ENCODE measurements around the gene SLC16A8.
A peak's percentile ranks its signal among the peaks of the same experiment; 100 is the strongest.

Gene SLC16A8

DNA sequence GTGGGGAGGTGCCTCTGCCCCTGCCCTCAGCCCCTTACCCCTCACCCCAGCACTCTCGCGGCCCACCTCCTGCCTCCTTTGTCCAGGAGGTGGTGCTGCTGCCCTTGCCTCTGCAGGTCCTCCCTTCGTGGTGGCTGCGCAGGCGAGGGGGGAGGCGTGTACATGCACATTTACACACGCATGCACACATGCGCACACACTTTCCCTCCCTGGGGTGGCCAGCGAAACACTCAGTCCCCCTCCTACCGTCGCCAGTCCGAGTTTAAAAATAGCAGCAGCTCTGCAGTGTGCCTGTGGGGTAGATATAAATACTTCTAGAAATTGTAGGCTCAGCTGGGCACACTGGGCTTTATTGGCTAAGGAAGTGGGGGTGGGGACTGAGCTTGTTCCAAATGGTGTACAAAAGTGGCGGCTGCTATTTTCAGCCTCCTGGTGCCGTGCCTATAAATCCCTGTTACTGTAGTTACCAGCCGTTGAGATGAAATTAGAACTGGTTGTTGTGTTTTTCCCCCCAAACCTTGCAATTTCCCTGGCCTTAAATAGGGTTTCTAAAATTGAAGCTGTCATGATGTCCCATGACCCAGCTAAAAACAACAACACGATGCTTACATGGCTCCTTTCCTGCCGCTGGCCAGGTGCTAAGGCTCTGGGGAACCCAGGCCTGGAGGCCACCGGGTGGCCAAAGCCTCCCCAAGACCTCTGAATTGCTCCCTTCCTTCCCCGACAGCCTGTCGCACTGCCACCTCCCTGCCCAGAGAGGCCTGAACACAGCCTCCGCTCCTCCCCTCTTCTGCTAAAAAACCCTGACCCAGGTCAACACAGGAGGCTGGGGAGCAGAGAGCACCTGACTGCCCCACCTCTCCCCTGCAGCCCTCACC, 14.4 kb downstream of the SLC16A8 start:
- H3K36me3 ChIP-seq (replicated peaks in 1 of 2; ENCODE audit: control insufficient read depth in 2 of 2, insufficient read depth in 2 of 2, low read length in 2 of 2), result peaks cover 26 to 60% of the 10 kb centered on the region in 2 donors

DNA sequence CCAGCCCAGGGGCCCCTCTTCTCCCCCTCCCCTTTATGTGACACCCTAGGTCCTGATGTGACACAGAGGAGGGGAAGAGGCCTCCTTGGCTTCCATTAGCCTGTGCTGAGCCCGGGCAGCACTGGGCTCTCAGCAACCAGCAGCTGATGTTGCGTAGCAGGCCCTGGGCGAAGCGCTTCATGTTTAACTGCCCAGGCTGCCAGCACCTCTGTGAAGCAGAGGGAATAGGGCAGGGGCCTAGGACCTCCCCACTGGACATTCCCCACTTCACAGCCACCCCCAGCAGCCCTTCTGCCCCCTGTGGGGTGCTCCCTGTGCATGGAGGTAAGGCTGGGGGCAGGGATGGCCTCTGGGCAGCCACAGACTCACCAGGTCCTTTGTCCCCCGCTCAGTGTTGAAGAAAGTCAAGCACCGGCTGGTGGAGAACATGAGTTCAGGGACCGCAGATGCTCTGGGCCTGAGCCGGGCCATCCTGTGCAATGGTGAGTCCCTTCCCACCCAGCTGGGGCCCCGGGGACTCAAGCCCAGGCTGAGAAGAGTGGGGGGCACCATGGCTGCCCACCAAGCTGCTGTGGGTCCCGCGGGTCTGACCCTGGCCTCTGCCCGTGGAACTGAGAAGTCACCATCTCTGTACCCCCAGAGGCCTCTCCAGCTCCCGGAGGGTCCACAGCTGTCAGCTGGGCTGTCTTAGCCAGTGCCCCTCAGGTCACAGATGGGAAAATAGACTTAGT, 15.2 kb downstream of the SLC16A8 start:
- Histone ChIP-seq H4K8ac (ENCODE audit: low read depth, low read length) (peak overlapping the region; percentile 59), H3K27me3 (ENCODE audit: control insufficient read depth in 3 of 3, insufficient read depth in 3 of 3, low read depth in 1 of 3, low read length in 3 of 3) (no peaks in the 10 kb centered on the region), H3K4me1 (ENCODE audit: control insufficient read depth in 2 of 2, insufficient read depth in 1 of 2, low read depth in 1 of 2, low read length in 2 of 2) (peaks cover 6 to 9% of the 10 kb centered on the region in 2 donors), H4K91ac (ENCODE audit: low read depth, low read length, poor library complexity) (no peak overlapping the region), H2BK120ac (ENCODE audit: low read depth, low read length) (no peak overlapping the region), H3K27ac (replicated peaks; ENCODE audit: low read length) (no peak overlapping the region), H3K4ac (ENCODE audit: low read length) (no peak overlapping the region), H3K4me2 (ENCODE audit: insufficient read depth, low read length, poor library complexity, severe bottlenecking) (no peak overlapping the region), H3K36me3 (replicated peaks in 1 of 2; ENCODE audit: control insufficient read depth in 2 of 2, insufficient read depth in 2 of 2, low read length in 2 of 2) (peaks cover 25 to 57% of the 10 kb centered on the region in 2 donors), H3K79me1 (ENCODE audit: low read depth, low read length) (peaks cover 1% of the 10 kb centered on the region), H2BK15ac (ENCODE audit: low read length) (peak overlapping the region; percentile 24), H3K4me3 (ENCODE audit: low read length in 2 of 2) (no peak overlapping the region), H3K23ac (ENCODE audit: low read depth, low read length, poor library complexity) (peak overlapping the region; percentile 68), H3K18ac (ENCODE audit: low read length) (no peak overlapping the region), H2BK12ac (ENCODE audit: low read length) (peak overlapping the region; percentile 58), H3K9ac (ENCODE audit: low read depth, low read length, poor library complexity) (no peak overlapping the region), H2AFZ (ENCODE audit: low read length) (no peak overlapping the region), H2AK5ac (ENCODE audit: low read depth, low read length) (peak overlapping the region; percentile 92), H3K9me3 (replicated peaks in 1 of 2; ENCODE audit: control insufficient read depth in 2 of 2, insufficient read depth in 1 of 2, low read depth in 1 of 2, low read length in 2 of 2) (no peaks in the 10 kb centered on the region), H3K14ac (ENCODE audit: low read length) (no peak overlapping the region), H2BK5ac (ENCODE audit: low read length) (peak overlapping the region; percentile 53)
- no peak for DNase-seq (ENCODE audit: low spot score)
- WGBS, 2 donors (ENCODE audit: extremely low coverage in 2 of 2, insufficient read length in 2 of 2, insufficient replicate concordance in 1 of 2), result no CpG with 5 or more reads among the region's 13 CpGs

More for the DNA sequence above, 14.4 kb downstream of the SLC16A8 start:
- peaks cover 6 to 9% of the 10 kb centered on the region in 2 donors for H3K4me1 ChIP-seq (ENCODE audit: control insufficient read depth in 2 of 2, insufficient read depth in 1 of 2, low read depth in 1 of 2, low read length in 2 of 2)
- H3K79me1 ChIP-seq (ENCODE audit: low read depth, low read length), result peaks cover 1% of the 10 kb centered on the region
- H4K8ac ChIP-seq (ENCODE audit: low read depth, low read length), result peak overlapping the region; percentile 59
- H2BK5ac ChIP-seq (ENCODE audit: low read length), result peak overlapping the region; percentile 32
- H3K18ac ChIP-seq (ENCODE audit: low read length), result peak overlapping the region; percentile 77
- H3K4ac ChIP-seq (ENCODE audit: low read length), result no peak overlapping the region
- no peak overlapping the region for H3K14ac ChIP-seq (ENCODE audit: low read length)
- H2AFZ ChIP-seq (ENCODE audit: low read length), result no peak overlapping the region
- no peak overlapping the region for H3K4me3 ChIP-seq (ENCODE audit: low read length in 2 of 2)
- H3K27ac ChIP-seq (replicated peaks; ENCODE audit: low read length), result peak overlapping the region; percentile 17
- H2AK5ac ChIP-seq (ENCODE audit: low read depth, low read length), result peak overlapping the region; percentile 92
- peak overlapping the region; percentile 9 for H3K9ac ChIP-seq (ENCODE audit: low read depth, low read length, poor library complexity)
- no peak for DNase-seq (ENCODE audit: low spot score)
- H3K9me3 ChIP-seq (replicated peaks in 1 of 2; ENCODE audit: control insufficient read depth in 2 of 2, insufficient read depth in 1 of 2, low read depth in 1 of 2, low read length in 2 of 2), result no peaks in the 10 kb centered on the region
- peak overlapping the region; percentile 68 for H3K23ac ChIP-seq (ENCODE audit: low read depth, low read length, poor library complexity)
- no peak overlapping the region for H2BK120ac ChIP-seq (ENCODE audit: low read depth, low read length)
- WGBS, 2 donors (ENCODE audit: extremely low coverage in 2 of 2, insufficient read length in 2 of 2, insufficient replicate concordance in 1 of 2), result no CpG with 5 or more reads among the region's 21 CpGs
- no peak overlapping the region for H2BK12ac ChIP-seq (ENCODE audit: low read length)
- no peak overlapping the region for H4K91ac ChIP-seq (ENCODE audit: low read depth, low read length, poor library complexity)
- H3K4me2 ChIP-seq (ENCODE audit: insufficient read depth, low read length, poor library complexity, severe bottlenecking), result no peak overlapping the region
- H3K27me3 ChIP-seq (ENCODE audit: control insufficient read depth in 3 of 3, insufficient read depth in 3 of 3, low read depth in 1 of 3, low read length in 3 of 3), result no peaks in the 10 kb centered on the region
- peak overlapping the region; percentile 24 for H2BK15ac ChIP-seq (ENCODE audit: low read length)

DNA sequence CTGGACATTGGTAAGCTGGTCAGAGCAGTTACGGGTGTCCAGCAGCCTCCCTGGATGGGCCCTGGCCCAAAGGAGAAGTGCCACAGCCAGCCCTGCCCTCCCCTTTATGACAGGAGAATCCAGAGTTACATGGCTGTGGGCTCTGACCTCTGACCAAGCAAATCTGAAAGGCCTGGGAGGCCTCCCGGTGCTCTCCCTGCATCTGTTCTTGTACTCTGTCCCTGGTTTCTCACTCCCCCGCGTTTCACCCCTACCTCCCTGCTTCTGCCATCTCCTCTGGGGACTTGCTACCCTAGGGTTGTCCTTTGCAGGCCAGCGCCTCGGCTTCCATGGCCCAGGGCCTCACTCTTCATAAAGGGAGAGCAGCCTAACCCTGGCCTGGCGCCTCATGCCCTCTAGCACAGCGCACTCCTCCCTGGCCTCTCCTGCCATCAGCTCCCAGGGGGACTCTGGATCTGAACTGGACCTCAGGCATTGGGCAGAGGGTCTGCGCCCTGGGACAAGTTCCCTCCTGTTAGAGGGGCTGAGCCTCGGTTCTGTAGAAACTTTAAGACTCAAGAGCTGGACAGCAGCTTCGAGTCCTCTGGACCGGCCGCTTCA, 16.1 kb downstream of the SLC16A8 start:
- Histone ChIP-seq H2AK5ac (ENCODE audit: low read depth, low read length) (peak overlapping the region; percentile 92), H3K27me3 (ENCODE audit: control insufficient read depth in 3 of 3, insufficient read depth in 3 of 3, low read depth in 1 of 3, low read length in 3 of 3) (no peaks in the 10 kb centered on the region), H3K4me1 (ENCODE audit: control insufficient read depth in 2 of 2, insufficient read depth in 1 of 2, low read depth in 1 of 2, low read length in 2 of 2) (peaks cover 6 to 9% of the 10 kb centered on the region in 2 donors), H3K36me3 (replicated peaks in 1 of 2; ENCODE audit: control insufficient read depth in 2 of 2, insufficient read depth in 2 of 2, low read length in 2 of 2) (peaks cover 24 to 54% of the 10 kb centered on the region in 2 donors), H4K91ac (ENCODE audit: low read depth, low read length, poor library complexity) (no peak overlapping the region), H2BK5ac (ENCODE audit: low read length) (no peak overlapping the region), H3K4me2 (ENCODE audit: insufficient read depth, low read length, poor library complexity, severe bottlenecking) (no peak overlapping the region), H2BK12ac (ENCODE audit: low read length) (peak overlapping the region; percentile 2), H3K79me1 (ENCODE audit: low read depth, low read length) (peaks cover 1% of the 10 kb centered on the region), H2AFZ (ENCODE audit: low read length) (no peak overlapping the region), H3K9me3 (replicated peaks in 1 of 2; ENCODE audit: control insufficient read depth in 2 of 2, insufficient read depth in 1 of 2, low read depth in 1 of 2, low read length in 2 of 2) (no peaks in the 10 kb centered on the region), H2BK120ac (ENCODE audit: low read depth, low read length) (no peak overlapping the region), H4K8ac (ENCODE audit: low read depth, low read length) (no peak overlapping the region), H3K4ac (ENCODE audit: low read length) (no peak overlapping the region), H3K4me3 (ENCODE audit: low read length in 2 of 2) (no peak overlapping the region), H3K27ac (replicated peaks; ENCODE audit: low read length) (no peak overlapping the region), H3K14ac (ENCODE audit: low read length) (no peak overlapping the region), H2BK15ac (ENCODE audit: low read length) (no peak overlapping the region), H3K9ac (ENCODE audit: low read depth, low read length, poor library complexity) (peak overlapping the region; percentile 44), H3K18ac (ENCODE audit: low read length) (no peak overlapping the region), H3K23ac (ENCODE audit: low read depth, low read length, poor library complexity) (no peak overlapping the region)
- WGBS, 2 donors (ENCODE audit: extremely low coverage in 2 of 2, insufficient read length in 2 of 2, insufficient replicate concordance in 1 of 2), result no CpG with 5 or more reads among the region's 13 CpGs
- no peak for DNase-seq (ENCODE audit: low spot score)
